Measurements from ENCODE around the gene ATOH8. TPM values are rescaled to one million over a fixed set of nuclear protein-coding genes. Genes with fewer than 3 reads are reported as not detected.

ATOH8 gene
- total RNA-seq, 1 donor from 2014 or later, result 13.7 TPM

GRCh38 chr2:85734942-85735608 is 18.7 kb upstream of the ATOH8 start:
- Mint-ChIP-seq H3K36me3 (no peaks in the 10 kb centered on the region), H3K4me3 (no peak overlapping the region), H3K27ac (no peak overlapping the region), H3K27me3 (peaks cover 4% of the 10 kb centered on the region), H3K9me3 (peaks cover 5% of the 10 kb centered on the region), H3K4me1 (ENCODE audit: unreplicated experiment) (peaks cover 37% of the 10 kb centered on the region)
- no peak for DNase-seq (ENCODE audit: extremely low spot score, unreplicated experiment)
- TF ChIP-seq CTCF (conservative IDR thresholded peaks at IDR 0.05), result no peak

- no peaks in the 10 kb centered on the region for H3K36me3 Mint-ChIP-seq
- no peak overlapping the region for H3K27ac Mint-ChIP-seq
- H3K4me3 Mint-ChIP-seq, result no peak overlapping the region
- peaks cover 37% of the 10 kb centered on the region for H3K4me1 Mint-ChIP-seq (ENCODE audit: unreplicated experiment)
- TF ChIP-seq CTCF (conservative IDR thresholded peaks at IDR 0.05), result no peak
- H3K9me3 Mint-ChIP-seq, result peaks cover 5% of the 10 kb centered on the region
- DNase-seq (ENCODE audit: extremely low spot score, unreplicated experiment), result no peak
- peaks cover 4% of the 10 kb centered on the region for H3K27me3 Mint-ChIP-seq
Observed at GRCh38 chr2:85735691-85736090, 18.1 kb upstream of the ATOH8 start.

GRCh38 chr2:85736456-85737355 is 17.1 kb upstream of the ATOH8 start:
- H3K27ac Mint-ChIP-seq, result peak overlapping the region; percentile 4
- no peak overlapping the region for H3K4me3 Mint-ChIP-seq
- TF ChIP-seq CTCF (conservative IDR thresholded peaks at IDR 0.05), result no peak
- H3K9me3 Mint-ChIP-seq, result peaks cover 5% of the 10 kb centered on the region
- peaks cover 34% of the 10 kb centered on the region for H3K4me1 Mint-ChIP-seq (ENCODE audit: unreplicated experiment)
- DNase-seq (ENCODE audit: extremely low spot score, unreplicated experiment), result no peak
- peaks cover 4% of the 10 kb centered on the region for H3K27me3 Mint-ChIP-seq
- H3K36me3 Mint-ChIP-seq, result no peaks in the 10 kb centered on the region

- Mint-ChIP-seq H3K27ac (no peak overlapping the region), H3K4me3 (no peak overlapping the region)
- DNase-seq (ENCODE audit: extremely low spot score, unreplicated experiment), result no peak
Observed at GRCh38 chr2:85737481-85737880, 16.3 kb upstream of the ATOH8 start.

GRCh38 chr2:85737961-85738360 is 15.8 kb upstream of the ATOH8 start:
- Mint-ChIP-seq H3K27me3 (peaks cover 8% of the 10 kb centered on the region), H3K27ac (no peak overlapping the region), H3K36me3 (no peaks in the 10 kb centered on the region), H3K4me1 (ENCODE audit: unreplicated experiment) (peaks cover 41% of the 10 kb centered on the region), H3K9me3 (peaks cover 5% of the 10 kb centered on the region), H3K4me3 (no peak overlapping the region)
- TF ChIP-seq CTCF (conservative IDR thresholded peaks at IDR 0.05), result no peak
- DNase-seq (ENCODE audit: extremely low spot score, unreplicated experiment), result no peak

More at GRCh38 chr2:85737481-85737880, 16.3 kb upstream of the ATOH8 start:
- H3K27me3 Mint-ChIP-seq, result peaks cover 6% of the 10 kb centered on the region
- no peaks in the 10 kb centered on the region for H3K36me3 Mint-ChIP-seq
- H3K9me3 Mint-ChIP-seq, result peaks cover 5% of the 10 kb centered on the region
- H3K4me1 Mint-ChIP-seq (ENCODE audit: unreplicated experiment), result peaks cover 41% of the 10 kb centered on the region
- no peak for TF ChIP-seq CTCF (conservative IDR thresholded peaks at IDR 0.05)

Data from type B pancreatic cell (in vitro differentiated cells).